PC-3 (cell line): ENCODE data around the gene CCN6.

Experiments
- EZH2 ChIP-seq: fragments of 300-600 bp; sonication (generic); IDR thresholded peaks from one replicate; pipeline ENCODE4 v1.6.1; 2017; ENCODE audit warnings: antibody characterized with exemption, mild to moderate bottlenecking, low read length; ENCODE audit not compliant: unreplicated experiment
- EZH2phosphoT487 ChIP-seq: fragments of 300-600 bp; sonication (generic); IDR thresholded peaks from 2 replicates; pipeline ENCODE4 v1.6.1; 2018; ENCODE audit warnings: mild to moderate bottlenecking, antibody characterized with exemption, low read length, borderline replicate concordance
- TF ChIP-seq, protein P1 (sequence below): fragments of 300-600 bp; sonication (generic); conservative IDR thresholded peaks from 2 replicates; pipeline ENCODE4 v1.5.1; 2017; ENCODE audit warnings: antibody characterized with exemption, low read depth, mild to moderate bottlenecking, low read length

DNA sequence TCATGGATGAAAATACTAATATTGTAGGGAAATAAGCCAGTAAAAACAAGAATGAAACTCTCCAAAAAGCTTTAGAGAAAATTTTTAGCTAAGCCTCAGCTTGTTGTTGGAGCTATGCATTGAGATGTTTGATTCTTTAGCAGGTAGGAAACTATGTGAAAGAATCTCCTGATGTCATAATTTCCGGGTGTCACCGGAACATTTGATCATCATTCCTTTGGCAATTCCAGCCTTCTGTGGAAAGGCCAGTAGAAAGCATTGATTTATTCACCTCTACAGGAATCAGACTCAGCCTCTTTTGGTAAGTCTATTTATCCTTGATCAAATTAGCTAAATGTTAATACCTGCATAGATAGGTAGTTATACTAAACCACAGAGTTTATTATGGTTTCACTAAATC, 43.0 kb downstream of the CCN6 start:
- TF ChIP-seq, protein P1, sequence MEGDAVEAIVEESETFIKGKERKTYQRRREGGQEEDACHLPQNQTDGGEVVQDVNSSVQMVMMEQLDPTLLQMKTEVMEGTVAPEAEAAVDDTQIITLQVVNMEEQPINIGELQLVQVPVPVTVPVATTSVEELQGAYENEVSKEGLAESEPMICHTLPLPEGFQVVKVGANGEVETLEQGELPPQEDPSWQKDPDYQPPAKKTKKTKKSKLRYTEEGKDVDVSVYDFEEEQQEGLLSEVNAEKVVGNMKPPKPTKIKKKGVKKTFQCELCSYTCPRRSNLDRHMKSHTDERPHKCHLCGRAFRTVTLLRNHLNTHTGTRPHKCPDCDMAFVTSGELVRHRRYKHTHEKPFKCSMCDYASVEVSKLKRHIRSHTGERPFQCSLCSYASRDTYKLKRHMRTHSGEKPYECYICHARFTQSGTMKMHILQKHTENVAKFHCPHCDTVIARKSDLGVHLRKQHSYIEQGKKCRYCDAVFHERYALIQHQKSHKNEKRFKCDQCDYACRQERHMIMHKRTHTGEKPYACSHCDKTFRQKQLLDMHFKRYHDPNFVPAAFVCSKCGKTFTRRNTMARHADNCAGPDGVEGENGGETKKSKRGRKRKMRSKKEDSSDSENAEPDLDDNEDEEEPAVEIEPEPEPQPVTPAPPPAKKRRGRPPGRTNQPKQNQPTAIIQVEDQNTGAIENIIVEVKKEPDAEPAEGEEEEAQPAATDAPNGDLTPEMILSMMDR: no peak
- TF ChIP-seq EZH2phosphoT487: no peak
- no peak for TF ChIP-seq EZH2
